Naive thymus-derived CD8-positive, alpha-beta T cell (primary cell): Measurements from ENCODE around the gene NEDD4L. TPM values are rescaled to one million over a fixed set of nuclear protein-coding genes. Genes with fewer than 3 reads are reported as not detected.
A peak's percentile ranks its signal among the peaks of the same experiment; 100 is the strongest.

Experiments used
- ATAC-seq, 2 donors: fragments of 150-1000 bp; cut with Tn5 transposase in 1 of 2; sonication (Bioruptor Pico), chemical (Tn5 transposase) in 1 of 2; 1 replicate in 1 of 2; 2 replicates in 1 of 2; pipeline ENCODE4 v1.10.0; 2021; ENCODE audit warnings: mild to moderate bottlenecking in 2 of 2, moderate library complexity in 2 of 2
- POLR2A ChIA-PET: fragments of 350-600 bp; sonication (Branson Sonifier 250); formaldehyde crosslinking; loops from one replicate; lab custom pipeline; 2021; ENCODE audit warnings: antibody characterized with exemption; lab: Charles Lee
- DNase-seq, 10 donors: peaks; one replicate each; pipeline versions ENCODE4 v3.0.0 to v3.0.0-alpha.2; 2020 to 2022
- H3K27ac Mint-ChIP-seq, 10 donors: one replicate each; pipeline ENCODE4 v1.8.0; 2020 to 2022; ENCODE audit warnings: mild to moderate bottlenecking in 10 of 10, mixed read lengths in 10 of 10, moderate library complexity in 4 of 10, inconsistent platforms in 1 of 10
- H3K27me3 Mint-ChIP-seq, 5 donors: one replicate each; pipeline ENCODE4 v1.8.0; 2021 to 2022; ENCODE audit warnings: mixed read lengths in 5 of 5
- H3K36me3 Mint-ChIP-seq, 3 donors: one replicate each; pipeline ENCODE4 v1.8.0; 2020 to 2022; ENCODE audit warnings: mixed read lengths in 3 of 3, mild to moderate bottlenecking in 2 of 3, inconsistent platforms in 1 of 3
- H3K4me1 Mint-ChIP-seq, 4 donors: one replicate each; pipeline ENCODE4 v1.8.0; 2021 to 2022; ENCODE audit warnings: mixed read lengths in 4 of 4
- H3K4me3 Mint-ChIP-seq, 10 donors: one replicate each; pipeline ENCODE4 v1.8.0; 2020 to 2022; ENCODE audit warnings: mild to moderate bottlenecking in 10 of 10, mixed read lengths in 10 of 10, moderate library complexity in 6 of 10, inconsistent platforms in 1 of 10
- H3K9me3 Mint-ChIP-seq, 9 donors: one replicate each; pipeline ENCODE4 v1.8.0; 2020 to 2022; ENCODE audit warnings: mixed read lengths in 9 of 9, mild to moderate bottlenecking in 3 of 9, inconsistent platforms in 1 of 9, moderate library complexity in 1 of 9
- polyA plus RNA-seq, 3 donors: library from polyadenylated mRNA; unstranded; fragments of 300-500 nt; fragmentation: Illumina TruSeq; gene quantifications; one replicate each; pipeline ENCODE4 v1.2.3, GENCODE V29; 2021
- total RNA-seq, 8 experiments: library from RNA in 2 of 8; stranded (reverse) in 2 of 8; gene quantifications; one replicate each; pipeline ENCODE4 v1.2.3 and lab custom pipeline; 2021 to 2026

NEDD4L gene
- total and polyA plus RNA-seq, 5 experiments from 2014 or later = 1.5 to 6.5 (median 3.5) TPM

DNA sequence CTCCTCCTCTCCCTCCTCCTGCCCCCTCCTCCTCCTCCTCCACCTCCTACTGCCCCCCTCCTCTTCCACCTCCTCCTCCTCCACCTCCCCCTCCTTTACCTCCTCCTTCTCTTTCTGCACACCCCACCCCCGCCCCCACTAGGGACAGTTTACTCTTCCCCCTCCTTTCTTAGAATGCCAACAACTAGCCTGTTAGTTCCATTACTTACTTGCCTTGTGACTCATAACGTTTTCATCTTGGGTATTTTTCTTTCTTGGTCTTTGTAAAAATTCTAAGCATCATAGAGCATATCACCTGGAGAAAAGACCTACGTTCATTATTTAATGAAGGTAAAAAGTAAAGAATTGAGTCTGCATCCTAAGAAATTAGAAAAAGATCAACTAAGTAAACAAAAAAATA is 165.3 kb downstream of the NEDD4L start:
- ATAC-seq = no peak
- H3K27ac Mint-ChIP-seq = no peak overlapping the region
- H3K9me3 Mint-ChIP-seq = no peaks in the 10 kb centered on the region
- H3K27me3 Mint-ChIP-seq = peaks cover 0 to 8% (median 1%) of the 10 kb centered on the region in 5 donors
- H3K36me3 Mint-ChIP-seq = no peaks in the 10 kb centered on the region
- H3K4me3 Mint-ChIP-seq = no peak overlapping the region
- POLR2A ChIA-PET = no interaction called here
- H3K4me1 Mint-ChIP-seq = peaks cover 15 to 22% (median 16%) of the 10 kb centered on the region in 4 donors
- no peak for DNase-seq

DNA sequence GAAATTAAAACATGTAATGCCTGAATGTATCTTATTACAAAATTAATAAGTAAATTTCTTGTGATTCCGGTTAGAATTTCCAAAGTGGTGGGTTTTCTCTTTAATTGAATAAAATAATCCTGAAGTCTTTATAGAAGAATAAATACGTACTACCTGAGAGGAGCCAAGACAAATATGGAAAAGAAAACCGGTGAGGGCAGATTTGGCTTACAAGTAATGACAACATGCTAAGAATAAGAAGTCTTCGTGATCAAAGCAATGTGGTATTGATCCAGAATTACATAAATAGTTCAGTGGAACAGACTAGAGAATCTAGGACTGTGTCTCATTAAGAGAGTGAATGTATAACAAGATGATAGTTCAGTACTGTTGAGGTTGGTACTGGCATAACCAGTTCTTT is 167.5 kb downstream of the NEDD4L start:
- POLR2A ChIA-PET = no interaction called here
- DNase-seq (no peak), ATAC-seq (no peak)
- H3K4me1 Mint-ChIP-seq = peaks cover 19 to 32% (median 24%) of the 10 kb centered on the region in 4 donors
- H3K4me3 Mint-ChIP-seq = no peak overlapping the region
- H3K9me3 Mint-ChIP-seq = no peaks in the 10 kb centered on the region
- H3K36me3 Mint-ChIP-seq = no peaks in the 10 kb centered on the region
- no peak overlapping the region for H3K27ac Mint-ChIP-seq
- peaks cover 0 to 17% (median 4%) of the 10 kb centered on the region in 5 donors for H3K27me3 Mint-ChIP-seq

DNA sequence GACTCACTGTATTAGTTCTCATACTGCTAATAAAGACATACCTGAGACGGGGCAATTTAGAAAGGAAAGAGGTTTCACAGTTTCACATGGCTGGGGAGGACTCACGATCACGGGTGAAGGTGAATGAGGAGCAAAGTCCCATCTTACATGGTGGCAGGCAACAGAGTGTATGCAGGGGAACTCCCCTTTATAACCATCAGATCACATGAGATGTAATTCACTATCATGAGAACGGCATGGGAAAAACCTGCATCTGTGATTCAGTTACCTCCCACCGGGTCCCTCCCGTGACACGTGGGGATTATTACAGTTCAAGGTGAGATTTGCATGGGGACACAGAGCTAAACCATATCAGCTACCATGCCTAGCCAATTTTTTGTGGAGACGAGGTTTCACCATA is 168.2 kb downstream of the NEDD4L start:
- POLR2A ChIA-PET = no interaction called here
- Mint-ChIP-seq H3K27ac (no peak overlapping the region), H3K36me3 (no peaks in the 10 kb centered on the region), H3K27me3 (peaks cover 0 to 20% (median 3%) of the 10 kb centered on the region in 5 donors), H3K9me3 (no peaks in the 10 kb centered on the region), H3K4me3 (no peak overlapping the region), H3K4me1 (peaks cover 19 to 32% (median 24%) of the 10 kb centered on the region in 4 donors)
- no peak for ATAC-seq
- no peak for DNase-seq

DNA sequence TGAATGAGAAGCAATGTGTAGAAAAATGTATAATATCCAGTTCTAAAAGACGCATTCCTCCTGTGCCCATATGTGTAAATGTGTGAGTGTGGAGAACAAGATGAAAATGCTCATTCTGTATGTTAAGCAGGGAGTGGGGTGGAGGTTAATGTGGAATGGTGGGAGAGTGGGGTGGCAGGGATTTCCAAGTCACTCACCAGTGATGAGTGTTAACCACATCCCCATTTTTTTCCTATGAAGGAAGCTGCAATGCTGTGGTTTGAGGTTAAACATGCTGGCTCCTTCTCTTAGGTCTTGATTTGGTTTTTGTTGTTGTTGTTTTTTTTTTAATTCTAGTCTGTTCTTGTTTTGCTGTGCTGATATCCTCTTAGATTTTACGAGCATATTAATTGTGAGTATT is 169.4 kb downstream of the NEDD4L start:
- peaks cover 0 to 20% (median 3%) of the 10 kb centered on the region in 5 donors for H3K27me3 Mint-ChIP-seq
- H3K9me3 Mint-ChIP-seq = no peaks in the 10 kb centered on the region
- no peaks in the 10 kb centered on the region for H3K36me3 Mint-ChIP-seq
- ATAC-seq (peak in 1 of 2 donors; percentile 35), DNase-seq (no peak)
- peak overlapping the region in 2 of 10 donors; percentile 18 to 38 for H3K4me3 Mint-ChIP-seq
- peak overlapping the region in 1 of 10 donors; percentile 80 for H3K27ac Mint-ChIP-seq
- peaks cover 17 to 32% (median 22%) of the 10 kb centered on the region in 4 donors for H3K4me1 Mint-ChIP-seq
- POLR2A ChIA-PET = no interaction called here

DNA sequence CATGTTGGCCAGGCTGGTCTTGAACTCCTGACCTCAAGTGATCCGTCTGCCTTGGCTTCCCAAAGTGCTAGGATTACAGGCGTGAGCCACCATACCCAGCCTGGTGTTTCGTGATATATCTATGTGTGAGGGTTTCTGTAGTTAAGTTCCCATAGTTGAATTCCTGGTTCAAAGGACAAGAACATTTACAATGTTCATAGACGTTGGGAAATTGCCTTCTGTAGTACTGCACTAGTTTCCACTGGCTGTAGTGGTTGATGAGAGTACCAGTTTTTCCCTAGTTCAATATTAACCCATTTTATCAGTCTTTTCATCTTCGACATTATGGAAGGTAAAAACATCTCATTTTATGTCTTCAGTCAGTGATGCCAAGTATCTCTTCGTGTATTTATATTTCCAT is 171.0 kb downstream of the NEDD4L start:
- no peak for ATAC-seq
- no peak for DNase-seq
- Mint-ChIP-seq H3K4me3 (no peak overlapping the region), H3K9me3 (no peaks in the 10 kb centered on the region), H3K36me3 (no peaks in the 10 kb centered on the region), H3K27me3 (peaks cover 0 to 20% (median 3%) of the 10 kb centered on the region in 5 donors), H3K4me1 (peaks cover 15 to 32% (median 18%) of the 10 kb centered on the region in 4 donors), H3K27ac (peak overlapping the region in 1 of 10 donors; percentile 80)
- POLR2A ChIA-PET = no interaction called here

- H3K36me3 Mint-ChIP-seq = no peaks in the 10 kb centered on the region
- no peak overlapping the region for H3K4me3 Mint-ChIP-seq
- POLR2A ChIA-PET = no interaction called here
- DNase-seq (no peak), ATAC-seq (no peak)
- H3K27me3 Mint-ChIP-seq = peaks cover 0 to 23% (median 3%) of the 10 kb centered on the region in 5 donors
- peak overlapping the region in 3 of 10 donors; percentile 1 to 9 (median 2) for H3K27ac Mint-ChIP-seq
- H3K9me3 Mint-ChIP-seq = no peaks in the 10 kb centered on the region
- H3K4me1 Mint-ChIP-seq = peaks cover 15 to 40% (median 18%) of the 10 kb centered on the region in 4 donors
Measured at GRCh38 chr18:58216071-58216481, 172.1 kb downstream of the NEDD4L start.

DNA sequence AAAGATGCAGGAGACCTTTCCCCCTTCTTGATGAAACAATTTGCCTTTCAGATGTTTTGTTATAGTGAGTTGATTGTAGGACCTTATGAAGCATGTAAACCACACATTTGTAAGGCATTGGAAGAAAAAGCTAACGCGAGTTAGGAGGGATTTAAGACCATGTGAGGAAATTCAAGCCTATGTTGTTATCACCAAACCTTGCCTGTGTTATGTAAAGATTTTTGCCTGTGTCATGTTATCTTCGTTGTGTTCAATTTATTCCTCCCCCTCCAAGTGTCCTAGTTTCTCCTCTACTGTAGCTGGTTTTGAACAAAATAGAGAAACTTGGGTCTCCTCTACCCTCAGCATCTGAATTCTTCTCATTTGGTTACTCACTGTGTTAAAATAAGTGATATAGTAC is 173.0 kb downstream of the NEDD4L start:
- DNase-seq (no peak), ATAC-seq (no peak)
- H3K4me3 Mint-ChIP-seq = no peak overlapping the region
- H3K27ac Mint-ChIP-seq = no peak overlapping the region
- H3K9me3 Mint-ChIP-seq = no peaks in the 10 kb centered on the region
- H3K4me1 Mint-ChIP-seq = peaks cover 15 to 40% (median 18%) of the 10 kb centered on the region in 4 donors
- no peaks in the 10 kb centered on the region for H3K36me3 Mint-ChIP-seq
- POLR2A ChIA-PET = no interaction called here
- H3K27me3 Mint-ChIP-seq = peaks cover 0 to 23% (median 3%) of the 10 kb centered on the region in 5 donors

DNA sequence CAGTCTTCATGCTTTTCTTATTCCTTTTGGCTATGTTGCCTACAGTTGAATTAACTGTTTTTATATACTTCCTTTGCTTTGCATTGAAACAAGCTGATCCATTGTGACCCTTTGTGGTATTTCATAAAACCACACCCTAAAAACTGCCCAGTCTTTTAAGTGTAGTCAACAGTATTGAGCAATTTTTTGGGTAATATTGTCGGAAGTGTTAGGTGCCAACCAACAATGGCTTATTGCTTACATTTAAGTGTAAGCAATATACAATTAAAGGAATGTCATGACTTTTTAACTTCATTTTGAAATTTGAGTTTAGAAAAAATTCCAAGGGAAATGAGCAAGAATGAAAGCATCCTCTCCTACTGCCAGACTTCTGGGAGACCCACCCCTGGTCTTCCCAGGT is 174.1 kb downstream of the NEDD4L start:
- Mint-ChIP-seq H3K9me3 (no peaks in the 10 kb centered on the region), H3K4me3 (no peak overlapping the region), H3K36me3 (no peaks in the 10 kb centered on the region), H3K27ac (no peak overlapping the region), H3K27me3 (peaks cover 0 to 23% (median 3%) of the 10 kb centered on the region in 5 donors), H3K4me1 (peaks cover 15 to 37% (median 19%) of the 10 kb centered on the region in 4 donors)
- POLR2A ChIA-PET = no interaction called here
- DNase-seq (no peak), ATAC-seq (no peak)

DNA sequence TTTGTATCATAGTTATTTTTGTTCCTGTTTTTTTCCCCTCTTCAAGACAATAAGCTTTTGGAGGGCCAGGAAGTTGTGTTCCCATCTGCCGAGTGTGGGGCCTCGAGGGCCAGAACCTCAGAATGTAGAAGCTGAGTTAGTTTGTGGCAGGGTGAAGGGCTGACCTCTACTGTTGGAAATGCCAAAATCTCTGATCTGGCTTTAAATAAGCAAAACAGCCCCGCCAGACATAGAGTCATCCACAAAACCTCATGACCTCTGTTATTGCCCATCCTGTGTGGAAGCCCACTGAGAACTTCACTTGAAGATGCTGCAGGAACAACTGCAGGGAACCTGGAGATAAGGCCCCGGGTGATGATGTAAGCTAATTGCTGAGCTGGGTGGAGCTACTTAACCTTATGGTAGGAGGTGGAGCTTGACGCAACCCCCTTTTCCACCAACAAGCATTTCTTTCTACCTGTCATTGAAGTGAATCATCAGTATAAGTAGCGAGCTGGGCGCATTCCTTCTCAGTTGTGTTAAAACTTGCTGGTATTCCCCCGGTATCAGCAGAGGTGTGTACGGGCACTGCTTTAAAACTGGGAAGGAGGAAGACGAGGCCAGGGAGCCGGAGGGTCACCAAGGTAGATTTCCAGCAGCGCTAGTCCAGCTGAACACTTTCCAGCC is 177.2 kb downstream of the NEDD4L start:
- Mint-ChIP-seq H3K4me3 (no peak overlapping the region), H3K4me1 (peaks cover 1 to 25% (median 3%) of the 10 kb centered on the region in 4 donors), H3K27ac (no peak overlapping the region), H3K36me3 (no peaks in the 10 kb centered on the region), H3K9me3 (no peaks in the 10 kb centered on the region), H3K27me3 (peaks cover 0 to 16% (median 0%) of the 10 kb centered on the region in 5 donors)
- POLR2A ChIA-PET = no interaction called here
- DNase-seq (no peak), ATAC-seq (no peak)

- Mint-ChIP-seq H3K27me3 (peaks cover 0 to 12% (median 0%) of the 10 kb centered on the region in 5 donors), H3K27ac (peak overlapping the region in 1 of 10 donors; percentile 28), H3K4me1 (peaks cover 0 to 21% (median 2%) of the 10 kb centered on the region in 4 donors), H3K4me3 (no peak overlapping the region), H3K9me3 (no peaks in the 10 kb centered on the region), H3K36me3 (no peaks in the 10 kb centered on the region)
- DNase-seq = no peak
- POLR2A ChIA-PET = no interaction called here
- no peak for ATAC-seq
Measured at GRCh38 chr18:58222432-58223125, 178.6 kb downstream of the NEDD4L start.

GRCh38 chr18:58223717-58224424 is 179.8 kb downstream of the NEDD4L start:
- H3K4me3 Mint-ChIP-seq = no peak overlapping the region
- H3K27me3 Mint-ChIP-seq = peaks cover 0 to 6% (median 0%) of the 10 kb centered on the region in 5 donors
- no peak overlapping the region for H3K27ac Mint-ChIP-seq
- POLR2A ChIA-PET = no interaction called here
- no peak for DNase-seq
- no peaks in the 10 kb centered on the region for H3K36me3 Mint-ChIP-seq
- peaks cover 0 to 21% (median 2%) of the 10 kb centered on the region in 4 donors for H3K4me1 Mint-ChIP-seq
- no peaks in the 10 kb centered on the region for H3K9me3 Mint-ChIP-seq
- no peak for ATAC-seq

GRCh38 chr18:58224425-58224750 is 180.4 kb downstream of the NEDD4L start:
- DNase-seq (no peak), ATAC-seq (no peak)
- H3K27ac Mint-ChIP-seq = no peak overlapping the region
- no peaks in the 10 kb centered on the region for H3K36me3 Mint-ChIP-seq
- H3K27me3 Mint-ChIP-seq = peaks cover 0 to 4% (median 0%) of the 10 kb centered on the region in 5 donors
- POLR2A ChIA-PET = no interaction called here
- no peaks in the 10 kb centered on the region for H3K9me3 Mint-ChIP-seq
- H3K4me1 Mint-ChIP-seq = peaks cover 0 to 21% (median 2%) of the 10 kb centered on the region in 4 donors
- no peak overlapping the region for H3K4me3 Mint-ChIP-seq

DNA sequence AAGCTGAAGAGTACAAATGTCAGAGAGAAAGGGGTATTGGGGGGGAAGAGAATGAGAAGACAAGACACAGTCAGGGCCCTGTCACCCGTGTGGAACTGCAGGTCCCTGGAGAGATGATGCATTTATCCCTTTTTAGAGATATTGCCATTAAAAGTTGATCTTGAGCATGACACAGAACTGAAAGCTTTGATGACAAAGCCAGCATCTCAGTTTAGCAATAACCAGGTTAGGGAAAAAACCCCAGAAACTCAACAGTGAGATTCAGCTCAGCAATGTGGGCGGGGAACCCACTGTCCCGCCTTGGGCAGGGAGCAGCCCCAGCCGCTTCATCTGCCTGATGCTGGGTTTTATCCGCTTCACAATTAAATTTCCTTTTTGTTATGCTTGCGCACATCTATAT is 181.1 kb downstream of the NEDD4L start:
- DNase-seq (no peak), ATAC-seq (no peak)
- no peaks in the 10 kb centered on the region for H3K36me3 Mint-ChIP-seq
- no peak overlapping the region for H3K27ac Mint-ChIP-seq
- H3K4me1 Mint-ChIP-seq = peaks cover 0 to 21% (median 2%) of the 10 kb centered on the region in 4 donors
- no peak overlapping the region for H3K4me3 Mint-ChIP-seq
- peaks cover 0 to 4% (median 0%) of the 10 kb centered on the region in 5 donors for H3K27me3 Mint-ChIP-seq
- POLR2A ChIA-PET = no interaction called here
- no peaks in the 10 kb centered on the region for H3K9me3 Mint-ChIP-seq
